Measurements from ENCODE around the gene NME7.
"Not testable (repeated sequence)": the region's sequence is repeated elsewhere in the genome, so short reads cannot be mapped to it uniquely, and the experiment has no call there.

Gene NME7, protein sequence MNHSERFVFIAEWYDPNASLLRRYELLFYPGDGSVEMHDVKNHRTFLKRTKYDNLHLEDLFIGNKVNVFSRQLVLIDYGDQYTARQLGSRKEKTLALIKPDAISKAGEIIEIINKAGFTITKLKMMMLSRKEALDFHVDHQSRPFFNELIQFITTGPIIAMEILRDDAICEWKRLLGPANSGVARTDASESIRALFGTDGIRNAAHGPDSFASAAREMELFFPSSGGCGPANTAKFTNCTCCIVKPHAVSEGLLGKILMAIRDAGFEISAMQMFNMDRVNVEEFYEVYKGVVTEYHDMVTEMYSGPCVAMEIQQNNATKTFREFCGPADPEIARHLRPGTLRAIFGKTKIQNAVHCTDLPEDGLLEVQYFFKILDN

DNA sequence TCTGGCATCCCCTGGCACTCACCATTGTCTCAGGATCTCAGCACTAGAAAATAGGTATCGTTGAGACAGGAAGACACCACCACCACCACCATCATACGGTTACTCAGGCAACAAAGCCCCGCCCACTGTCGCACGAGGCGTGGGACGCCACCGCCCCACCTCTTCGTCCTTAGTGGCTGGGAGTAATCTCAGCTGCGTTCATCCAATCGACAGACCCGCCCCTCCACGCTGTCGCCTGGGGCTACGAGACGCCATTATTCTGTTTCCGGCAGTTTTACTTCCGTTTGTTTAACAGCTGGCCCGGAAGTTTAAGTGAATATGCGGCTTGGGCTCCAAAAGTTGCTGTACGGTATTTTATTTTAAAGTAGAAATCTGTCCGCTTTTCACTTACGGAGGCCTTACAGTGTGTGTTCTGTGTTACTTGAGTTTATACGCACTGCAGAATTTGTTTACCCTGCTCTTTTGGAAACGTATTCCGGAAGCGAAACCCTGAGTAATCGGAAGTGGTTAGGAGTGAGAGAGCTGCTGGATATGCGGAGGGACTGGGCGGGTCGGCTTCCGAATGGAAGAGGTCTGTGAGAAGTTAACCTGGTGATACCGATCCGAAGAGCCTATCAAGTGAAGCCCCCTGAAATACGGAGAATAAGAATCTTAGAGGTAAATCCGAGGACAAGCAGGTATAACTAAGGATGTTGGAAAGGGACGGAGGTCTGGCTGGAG, at the start of gene NME7, which contains the start of gene BLZF1:
Gene NME7 (minus strand): TSS at position 112 of the 720 bp plus-strand sequence. CDS start 87 bp downstream, at position 25.
Gene BLZF1 (plus strand): TSS at position 510 of the 720 bp plus-strand sequence. CDS start 1,328 bp downstream, outside the sequence.
- DNase-seq (ENCODE audit: low read depth), result peak; percentile 94
- TF ChIP-seq CTCF (IDR thresholded peaks at IDR 0.05; ENCODE audit: low read depth, low read length, missing control alignments), result no peak
- H3K4me3 ChIP-seq (ENCODE audit: low read depth, low read length), result peak within 1 kb of the TSS; percentile 70
- in situ Hi-C loops (cut with HindIII; ENCODE audit: low sequenced_read_pairs), result no loop called here

- H3K4me3 ChIP-seq (ENCODE audit: low read depth, low read length), result no peak overlapping the region
- no peak for DNase-seq (ENCODE audit: low read depth)
- in situ Hi-C loops (cut with HindIII; ENCODE audit: low sequenced_read_pairs), result no loop called here
These were observed 47.4 kb upstream of the NME7 start for GRCh38 chr1:169414952-169415351.

GRCh38 chr1:169408340-169408739, 40.7 kb upstream of the NME7 start:
- H3K4me3 ChIP-seq (ENCODE audit: low read depth, low read length); in situ Hi-C loops (cut with HindIII; ENCODE audit: low sequenced_read_pairs); DNase-seq (ENCODE audit: low read depth): not testable (repeated sequence)

More at GRCh38 chr1:169414952-169415351, 47.4 kb upstream of the NME7 start:
- TF ChIP-seq CTCF (IDR thresholded peaks at IDR 0.05; ENCODE audit: low read depth, low read length, missing control alignments), result no peak

DNA sequence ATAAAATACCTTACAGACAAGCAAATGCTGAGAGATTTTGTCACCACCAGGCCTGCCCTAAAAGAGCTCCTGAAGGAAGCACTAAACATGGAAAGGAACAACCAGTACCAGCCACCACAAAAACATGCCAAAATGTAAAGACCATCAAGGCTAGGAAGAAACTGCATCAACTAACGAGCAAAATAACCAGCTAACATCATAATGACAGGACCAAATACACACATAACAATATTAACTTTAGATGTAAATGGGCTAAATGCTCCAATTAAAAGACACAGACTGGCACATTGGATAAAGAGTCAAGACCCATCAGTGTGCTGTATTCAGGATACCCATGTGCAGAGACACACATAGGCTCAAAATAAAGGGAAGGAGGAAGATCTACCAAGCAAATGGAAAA, 35.0 kb upstream of the NME7 start:
- in situ Hi-C loops (cut with HindIII; ENCODE audit: low sequenced_read_pairs); H3K4me3 ChIP-seq (ENCODE audit: low read depth, low read length); DNase-seq (ENCODE audit: low read depth): not testable (repeated sequence)

- no peak for DNase-seq (ENCODE audit: low read depth)
- in situ Hi-C loops (cut with HindIII; ENCODE audit: low sequenced_read_pairs), result no loop called here
- H3K4me3 ChIP-seq (ENCODE audit: low read depth, low read length), result no peak overlapping the region
- no peak for TF ChIP-seq CTCF (IDR thresholded peaks at IDR 0.05; ENCODE audit: low read depth, low read length, missing control alignments)
These were observed 28.4 kb upstream of the NME7 start for GRCh38 chr1:169395955-169396354.

DNA sequence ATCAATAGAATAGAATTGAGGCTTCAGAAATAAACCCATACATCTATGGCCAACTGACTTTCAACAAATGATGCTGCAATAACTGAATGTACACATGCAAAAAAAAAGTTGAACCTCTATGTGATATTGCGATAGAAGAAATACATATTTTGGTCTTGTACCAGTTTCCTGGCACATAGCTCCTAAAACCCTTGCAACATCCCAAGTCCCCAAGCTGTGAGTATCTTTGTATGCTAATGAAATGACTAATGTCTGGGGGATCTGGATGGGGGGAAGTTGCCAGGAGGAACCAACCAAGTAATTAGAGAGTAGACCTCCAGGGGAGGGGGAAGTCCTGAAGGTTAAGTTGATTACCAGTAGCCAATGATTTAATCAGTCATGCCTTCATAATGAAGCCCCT, 24.8 kb upstream of the NME7 start:
- in situ Hi-C loops (cut with HindIII; ENCODE audit: low sequenced_read_pairs), result no loop called here
- no peak for DNase-seq (ENCODE audit: low read depth)
- H3K4me3 ChIP-seq (ENCODE audit: low read depth, low read length), result no peak overlapping the region
- TF ChIP-seq CTCF (IDR thresholded peaks at IDR 0.05; ENCODE audit: low read depth, low read length, missing control alignments), result no peak

GRCh38 chr1:169390303-169390702, 22.7 kb upstream of the NME7 start:
- in situ Hi-C loops (cut with HindIII; ENCODE audit: low sequenced_read_pairs), result no loop called here
- no peak overlapping the region for H3K4me3 ChIP-seq (ENCODE audit: low read depth, low read length)
- DNase-seq (ENCODE audit: low read depth), result no peak
- no peak for TF ChIP-seq CTCF (IDR thresholded peaks at IDR 0.05; ENCODE audit: low read depth, low read length, missing control alignments)

All from astrocyte of the cerebellum (primary cell).